ENCODE data around the gene SFRP2.

Gene SFRP2

GRCh38 chr4:153763404-153763803 lies 25.5 kb downstream of the SFRP2 start:
- Histone ChIP-seq H3K36me3 (no peaks in the 10 kb centered on the region), H3K4me3 (no peak overlapping the region), H3K9me3 (no peaks in the 10 kb centered on the region), H3K27ac (no peak overlapping the region), H3K4me1 (peaks cover 0 to 13% (median 6%) of the 10 kb centered on the region in 4 donors), H3K27me3 (peaks cover 0 to 6% of the 10 kb centered on the region in 2 donors)
- intact Hi-C loops (cut with DNase I; ENCODE audit: low total_unique reads), result loop anchor here (2.0 kb wide), 1 partner anchor 27 kb away; no protein-coding TSS in a partner anchor
- TF ChIP-seq, protein P1, sequence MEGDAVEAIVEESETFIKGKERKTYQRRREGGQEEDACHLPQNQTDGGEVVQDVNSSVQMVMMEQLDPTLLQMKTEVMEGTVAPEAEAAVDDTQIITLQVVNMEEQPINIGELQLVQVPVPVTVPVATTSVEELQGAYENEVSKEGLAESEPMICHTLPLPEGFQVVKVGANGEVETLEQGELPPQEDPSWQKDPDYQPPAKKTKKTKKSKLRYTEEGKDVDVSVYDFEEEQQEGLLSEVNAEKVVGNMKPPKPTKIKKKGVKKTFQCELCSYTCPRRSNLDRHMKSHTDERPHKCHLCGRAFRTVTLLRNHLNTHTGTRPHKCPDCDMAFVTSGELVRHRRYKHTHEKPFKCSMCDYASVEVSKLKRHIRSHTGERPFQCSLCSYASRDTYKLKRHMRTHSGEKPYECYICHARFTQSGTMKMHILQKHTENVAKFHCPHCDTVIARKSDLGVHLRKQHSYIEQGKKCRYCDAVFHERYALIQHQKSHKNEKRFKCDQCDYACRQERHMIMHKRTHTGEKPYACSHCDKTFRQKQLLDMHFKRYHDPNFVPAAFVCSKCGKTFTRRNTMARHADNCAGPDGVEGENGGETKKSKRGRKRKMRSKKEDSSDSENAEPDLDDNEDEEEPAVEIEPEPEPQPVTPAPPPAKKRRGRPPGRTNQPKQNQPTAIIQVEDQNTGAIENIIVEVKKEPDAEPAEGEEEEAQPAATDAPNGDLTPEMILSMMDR (IDR thresholded peaks at IDR 0.05), result no peak
- DNase-seq, result no peak

DNA sequence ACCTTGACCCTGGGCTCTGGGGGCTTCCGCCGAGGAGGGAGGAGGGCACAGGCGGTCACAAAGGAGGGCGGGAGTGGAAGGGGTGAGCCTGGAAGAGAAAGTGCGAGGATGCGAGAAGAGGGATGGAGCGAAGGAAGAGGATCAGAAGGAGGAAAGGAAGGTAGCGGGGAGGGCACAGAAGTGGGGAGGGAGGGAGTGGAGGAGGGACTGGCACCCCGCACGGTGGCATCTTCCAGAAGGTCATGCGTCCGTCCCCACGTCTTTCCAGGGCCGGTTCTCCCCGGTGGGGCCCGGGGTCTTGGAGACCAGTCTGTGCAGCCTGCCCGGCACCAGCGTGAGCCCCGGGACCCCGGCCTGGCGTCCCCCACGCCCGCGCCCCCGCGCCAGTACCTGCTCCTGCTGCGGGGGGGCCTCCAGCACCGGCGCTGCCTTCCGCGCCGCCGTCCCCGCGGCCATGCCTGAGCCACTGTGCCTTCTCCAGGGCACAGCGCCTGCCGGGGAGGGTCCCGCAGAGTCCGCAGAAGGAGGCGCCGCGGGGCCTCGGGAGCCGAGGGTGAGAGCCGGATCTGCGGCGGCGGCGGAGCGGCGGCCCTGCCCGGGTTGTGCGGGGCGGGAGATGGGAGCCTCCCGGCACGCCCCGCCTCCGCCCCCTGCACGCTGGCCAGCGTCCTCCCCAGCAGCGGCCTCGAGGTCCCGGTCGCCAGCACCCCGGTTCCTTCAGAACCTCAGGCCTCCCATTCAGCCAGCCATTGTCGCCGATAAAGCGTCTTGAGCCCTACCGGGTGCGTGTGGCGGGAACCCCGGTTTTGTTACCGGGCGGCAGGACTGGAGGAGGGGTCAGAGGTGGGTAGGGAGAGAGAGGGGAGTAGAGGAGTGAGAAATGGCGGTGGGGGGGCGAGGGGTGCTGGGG lies 29.2 kb downstream of the SFRP2 start, which contains the start of gene RNF175:
RNF175 (minus strand) TSS at position 618 of the 910 bp plus-strand sequence; CDS start at position 456, 162 bp downstream.
- Histone ChIP-seq H3K27me3 (peaks cover 0 to 13% of the 10 kb centered on the region in 2 donors), H3K9me3 (no peaks in the 10 kb centered on the region), H3K4me1 (peaks cover 0 to 13% (median 6%) of the 10 kb centered on the region in 4 donors), H3K27ac (no peak within 1 kb of the TSS), H3K36me3 (no peaks in the 10 kb centered on the region), H3K4me3 (peak within 1 kb of the TSS; percentile 51 to 61)
- TF ChIP-seq, protein P1 (IDR thresholded peaks at IDR 0.05), result no peak
- DNase-seq, result no peak
- intact Hi-C loops (cut with DNase I; ENCODE audit: low total_unique reads), result loop anchor here (5.0 kb wide), 1 partner anchor 307 kb away; no protein-coding TSS in a partner anchor

DNA sequence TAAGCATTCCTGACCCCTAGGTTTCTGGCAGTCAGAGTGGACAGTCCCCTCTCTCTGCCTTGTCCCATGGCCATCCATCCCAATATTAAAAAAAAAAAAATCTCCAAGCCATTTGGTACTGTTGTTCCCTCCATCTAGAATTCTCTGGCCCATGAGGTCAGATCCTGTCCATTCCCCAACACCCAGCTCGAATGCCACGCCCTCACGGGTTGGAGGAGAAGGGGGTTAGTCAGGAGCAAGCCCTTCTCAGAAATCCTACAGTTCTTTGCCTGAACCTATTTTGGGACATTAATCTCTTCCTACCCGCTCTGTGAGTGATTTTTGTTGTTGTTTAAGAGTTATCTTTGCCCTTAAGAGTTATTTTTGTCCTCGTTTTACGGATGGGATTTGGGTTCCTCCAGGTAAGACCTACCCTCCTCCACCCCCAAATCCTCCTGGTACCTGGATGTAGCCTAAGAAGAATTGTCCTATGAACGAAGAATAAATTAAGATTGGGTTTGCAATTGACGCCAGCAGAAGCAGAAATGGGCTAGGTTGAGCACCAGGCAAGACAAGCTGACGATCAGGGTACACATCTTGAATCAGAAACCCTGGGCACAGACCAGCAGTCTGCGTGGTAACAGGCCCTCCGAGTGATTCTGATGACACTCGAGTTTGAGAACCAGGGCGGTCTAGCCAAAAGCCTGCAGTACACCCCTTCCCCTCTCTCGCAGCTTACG lies 30.0 kb downstream of the SFRP2 start:
- H3K9me3 ChIP-seq, result no peaks in the 10 kb centered on the region
- intact Hi-C loops (cut with DNase I; ENCODE audit: low total_unique reads), result loop anchor here (5.0 kb wide), 1 partner anchor 307 kb away; no protein-coding TSS in a partner anchor
- no peaks in the 10 kb centered on the region for H3K36me3 ChIP-seq
- H3K4me1 ChIP-seq, result peaks cover 0 to 13% (median 6%) of the 10 kb centered on the region in 4 donors
- peaks cover 0 to 13% of the 10 kb centered on the region in 2 donors for H3K27me3 ChIP-seq
- TF ChIP-seq, protein P1 (IDR thresholded peaks at IDR 0.05), result no peak
- H3K4me3 ChIP-seq, result peak overlapping the region; percentile 51 to 61
- H3K27ac ChIP-seq, result no peak overlapping the region
- no peak for DNase-seq

GRCh38 chr4:153758136-153758535 lies 30.7 kb downstream of the SFRP2 start:
- TF ChIP-seq, protein P1 (IDR thresholded peaks at IDR 0.05), result no peak
- peaks cover 0 to 13% of the 10 kb centered on the region in 2 donors for H3K27me3 ChIP-seq
- peaks cover 0 to 13% (median 6%) of the 10 kb centered on the region in 4 donors for H3K4me1 ChIP-seq
- H3K27ac ChIP-seq, result no peak overlapping the region
- intact Hi-C loops (cut with DNase I; ENCODE audit: low total_unique reads), result loop anchor here (5.0 kb wide), 1 partner anchor 306 kb away; no protein-coding TSS in a partner anchor
- no peaks in the 10 kb centered on the region for H3K36me3 ChIP-seq
- no peak overlapping the region for H3K4me3 ChIP-seq
- DNase-seq, result no peak
- H3K9me3 ChIP-seq, result no peaks in the 10 kb centered on the region

GRCh38 chr4:153757407-153757806 lies 31.5 kb downstream of the SFRP2 start:
- Histone ChIP-seq H3K9me3 (no peaks in the 10 kb centered on the region), H3K4me1 (peaks cover 0 to 13% (median 6%) of the 10 kb centered on the region in 4 donors), H3K36me3 (no peaks in the 10 kb centered on the region), H3K27ac (no peak overlapping the region), H3K27me3 (peaks cover 0 to 13% of the 10 kb centered on the region in 2 donors), H3K4me3 (no peak overlapping the region)
- DNase-seq, result no peak
- intact Hi-C loops (cut with DNase I; ENCODE audit: low total_unique reads), result loop anchor here (5.0 kb wide), 1 partner anchor 305 kb away; no protein-coding TSS in a partner anchor
- TF ChIP-seq, protein P1 (IDR thresholded peaks at IDR 0.05), result no peak
